Activated T-cell treated with anti-CD3 and anti-CD28 coated beads for 48 hours (primary cell): ENCODE results near the gene GPR78.

ENCODE experiments used
- DNase-seq: peaks from one replicate; pipeline ENCODE4 v3.0.0-alpha.2; 2020; ENCODE audit warnings: low read depth

Gene GPR78

GRCh38 chr4:8580321-8581093 is at the start of gene GPR78:
Gene GPR78 (plus strand): TSS chr4:8580392. CDS start chr4:8580983, 591 bp downstream.
- DNase-seq: peak; percentile 32

GRCh38 chr4:8532245-8532781 is 47.9 kb upstream of the GPR78 start:
- no peak for DNase-seq

GRCh38 chr4:8533274-8533865 is 46.8 kb upstream of the GPR78 start:
- no peak for DNase-seq

- no peak for DNase-seq
These were observed 46.1 kb upstream of the GPR78 start for GRCh38 chr4:8534129-8534528.

GRCh38 chr4:8534611-8535010 is 45.6 kb upstream of the GPR78 start:
- no peak for DNase-seq

GRCh38 chr4:8536467-8536866 is 43.7 kb upstream of the GPR78 start:
- DNase-seq: no peak

GRCh38 chr4:8537041-8537461 is 43.1 kb upstream of the GPR78 start:
- no peak for DNase-seq

GRCh38 chr4:8538076-8538702 is 42.0 kb upstream of the GPR78 start:
- no peak for DNase-seq

GRCh38 chr4:8538703-8539567 is 41.3 kb upstream of the GPR78 start:
- DNase-seq: no peak

GRCh38 chr4:8539661-8540060 is 40.5 kb upstream of the GPR78 start:
- no peak for DNase-seq

GRCh38 chr4:8540072-8540471 is 40.1 kb upstream of the GPR78 start:
- peak; percentile 9 for DNase-seq

- no peak for DNase-seq
These were observed 39.6 kb upstream of the GPR78 start for GRCh38 chr4:8540586-8540985.

- DNase-seq: no peak
These were observed 39.2 kb upstream of the GPR78 start for GRCh38 chr4:8540991-8541390.

GRCh38 chr4:8541981-8542715 is 38.0 kb upstream of the GPR78 start:
- DNase-seq: no peak

- no peak for DNase-seq
These were observed 37.2 kb upstream of the GPR78 start for GRCh38 chr4:8542776-8543525.

GRCh38 chr4:8543623-8544022 is 36.6 kb upstream of the GPR78 start:
- no peak for DNase-seq

- no peak for DNase-seq
These were observed 35.9 kb upstream of the GPR78 start for GRCh38 chr4:8544282-8544681.

GRCh38 chr4:8544741-8545438 is 35.3 kb upstream of the GPR78 start:
- DNase-seq: no peak

GRCh38 chr4:8545439-8545765 is 34.8 kb upstream of the GPR78 start:
- no peak for DNase-seq

- DNase-seq: no peak
These were observed 33.5 kb upstream of the GPR78 start for GRCh38 chr4:8546766-8547107.
